RWPE2 (cell line): ENCODE measurements around the gene ZGRF1.

Source experiments
- ATAC-seq: fragments of 200-7000 bp; cut with Tn5 transposase; 3 replicates; pipeline ENCODE4 v1.9.1; 2021; ENCODE audit warnings: low read depth
- DNase-seq: peaks from one replicate; pipeline ENCODE4 v3.0.0-alpha.2; 2020; ENCODE audit warnings: low spot score
- H3K27ac ChIP-seq: fragments of 450-650 bp; 2 replicates; pipeline ENCODE4 v1.5.1; 2017; ENCODE audit warnings: mild to moderate bottlenecking; ENCODE audit not compliant: poor library complexity, severe bottlenecking
- H3K27me3 ChIP-seq: fragments of 250-450 bp; sonication (Bioruptor Pico); 2 replicates; pipeline ENCODE4 v1.5.1; 2021; ENCODE audit warnings: mild to moderate bottlenecking, moderate library complexity; ENCODE audit not compliant: insufficient read depth, poor library complexity, severe bottlenecking
- H3K36me3 ChIP-seq: fragments of 250-450 bp; sonication (Bioruptor Pico); 2 replicates; pipeline ENCODE4 v1.5.1; 2020; ENCODE audit warnings: low read depth, mild to moderate bottlenecking, moderate library complexity
- H3K4me1 ChIP-seq: fragments of 250-450 bp; sonication (Bioruptor Pico); 2 replicates; pipeline ENCODE4 v1.5.1; 2021; ENCODE audit warnings: mild to moderate bottlenecking, moderate library complexity; ENCODE audit not compliant: insufficient read depth, poor library complexity, severe bottlenecking
- H3K4me3 ChIP-seq: fragments of 250-450 bp; sonication (Bioruptor Pico); 2 replicates; pipeline ENCODE4 v1.5.1; 2021; ENCODE audit warnings: mild to moderate bottlenecking, moderate library complexity; ENCODE audit not compliant: severe bottlenecking
- H3K9me3 ChIP-seq: fragments of 250-450 bp; sonication (Bioruptor Pico); 2 replicates; pipeline ENCODE4 v1.5.1; 2021; ENCODE audit warnings: mild to moderate bottlenecking, moderate library complexity; ENCODE audit not compliant: severe bottlenecking
- CTCF ChIP-seq: fragments of 450-650 bp; IDR thresholded peaks from one replicate; pipeline ENCODE4 v1.5.1; 2017; ENCODE audit warnings: mild to moderate bottlenecking, moderate library complexity; ENCODE audit not compliant: poor library complexity, severe bottlenecking

Gene ZGRF1

GRCh38 chr4:112655270-112655669 is 18.6 kb upstream of the ZGRF1 start:
- no peak overlapping the region for H3K27ac ChIP-seq
- peaks cover 80% of the 10 kb centered on the region for H3K36me3 ChIP-seq
- no peaks in the 10 kb centered on the region for H3K9me3 ChIP-seq
- H3K4me1 ChIP-seq, result no peaks in the 10 kb centered on the region
- ATAC-seq, result no peak
- H3K4me3 ChIP-seq, result no peak overlapping the region
- DNase-seq, result no peak
- no peaks in the 10 kb centered on the region for H3K27me3 ChIP-seq
- no peak for TF ChIP-seq CTCF

- Histone ChIP-seq H3K27me3 (no peaks in the 10 kb centered on the region), H3K27ac (no peak overlapping the region), H3K9me3 (no peaks in the 10 kb centered on the region), H3K36me3 (peaks cover 90% of the 10 kb centered on the region), H3K4me3 (no peak overlapping the region), H3K4me1 (no peaks in the 10 kb centered on the region)
- no peak for TF ChIP-seq CTCF
- DNase-seq (no peak), ATAC-seq (no peak)
Measured at GRCh38 chr4:112652216-112652615, 15.5 kb upstream of the ZGRF1 start.

GRCh38 chr4:112651641-112652040 is 14.9 kb upstream of the ZGRF1 start:
- ATAC-seq, result no peak
- TF ChIP-seq CTCF, result no peak
- H3K9me3 ChIP-seq, result no peaks in the 10 kb centered on the region
- H3K27ac ChIP-seq, result no peak overlapping the region
- peaks cover 90% of the 10 kb centered on the region for H3K36me3 ChIP-seq
- no peak for DNase-seq
- no peak overlapping the region for H3K4me3 ChIP-seq
- no peaks in the 10 kb centered on the region for H3K4me1 ChIP-seq
- no peaks in the 10 kb centered on the region for H3K27me3 ChIP-seq

- Histone ChIP-seq H3K36me3 (peaks cover 93% of the 10 kb centered on the region), H3K9me3 (no peaks in the 10 kb centered on the region), H3K27ac (no peak overlapping the region), H3K4me1 (no peaks in the 10 kb centered on the region), H3K4me3 (no peak overlapping the region), H3K27me3 (no peaks in the 10 kb centered on the region)
- no peak for DNase-seq
- no peak for ATAC-seq
- TF ChIP-seq CTCF, result no peak
Measured at GRCh38 chr4:112650332-112650731, 13.6 kb upstream of the ZGRF1 start.

GRCh38 chr4:112649055-112649408 is 12.3 kb upstream of the ZGRF1 start:
- no peak for DNase-seq
- ATAC-seq, result no peak
- Histone ChIP-seq H3K4me3 (no peak overlapping the region), H3K9me3 (no peaks in the 10 kb centered on the region), H3K27ac (no peak overlapping the region), H3K27me3 (no peaks in the 10 kb centered on the region), H3K36me3 (peaks cover 89% of the 10 kb centered on the region), H3K4me1 (no peaks in the 10 kb centered on the region)
- TF ChIP-seq CTCF, result no peak
